ENCODE results near the gene CUBN. TPM values are rescaled to one million over a fixed set of nuclear protein-coding genes. Genes with fewer than 3 reads are reported as not detected.

Gene CUBN
- total and polyA plus RNA-seq, 8 donors = 1.5 to 6.8 (median 3.8) TPM

DNA sequence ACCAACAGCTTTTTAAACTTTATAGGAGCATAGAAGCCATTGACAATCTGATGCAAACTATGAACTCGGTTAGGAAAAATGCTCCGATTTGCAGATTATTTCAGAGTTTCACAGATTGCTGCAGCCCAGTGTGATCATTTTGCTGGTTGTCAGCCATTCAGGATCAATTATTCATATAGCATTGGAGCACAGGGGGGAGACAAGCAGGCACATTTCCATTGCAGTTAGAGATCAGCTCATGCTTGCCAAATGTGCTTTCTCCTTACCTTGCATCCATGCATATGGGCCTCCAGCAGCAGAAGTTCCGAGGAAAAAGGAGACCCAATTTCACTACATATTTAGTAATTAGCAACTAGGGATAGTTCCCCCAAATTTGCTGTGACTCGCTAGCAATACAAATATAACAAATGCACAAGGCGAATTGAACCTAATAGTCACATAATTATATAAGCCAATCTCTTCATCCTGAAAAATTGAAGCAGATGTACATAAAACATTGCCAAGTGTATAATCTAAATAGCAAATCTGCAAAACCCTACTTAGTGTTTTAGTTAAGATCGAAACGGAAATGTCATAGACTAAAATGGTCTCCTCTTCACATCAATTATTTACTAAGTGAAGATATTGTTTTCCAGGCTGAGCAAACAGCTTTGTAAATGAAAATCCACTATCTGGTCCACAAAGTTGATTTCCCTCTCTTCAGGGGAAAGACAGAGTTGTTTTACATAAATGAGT, 262.9 kb downstream of the CUBN start:
- Histone ChIP-seq H3K9me3 (no peaks in the 10 kb centered on the region), H3K36me3 (no peaks in the 10 kb centered on the region), H3K4me1 (no peaks in the 10 kb centered on the region), H3K27ac (no peak overlapping the region), H3K4me3 (no peak overlapping the region), H3K27me3 (no peaks in the 10 kb centered on the region)
- ATAC-seq (no peak), DNase-seq (no peak)
- TF ChIP-seq, protein P1, sequence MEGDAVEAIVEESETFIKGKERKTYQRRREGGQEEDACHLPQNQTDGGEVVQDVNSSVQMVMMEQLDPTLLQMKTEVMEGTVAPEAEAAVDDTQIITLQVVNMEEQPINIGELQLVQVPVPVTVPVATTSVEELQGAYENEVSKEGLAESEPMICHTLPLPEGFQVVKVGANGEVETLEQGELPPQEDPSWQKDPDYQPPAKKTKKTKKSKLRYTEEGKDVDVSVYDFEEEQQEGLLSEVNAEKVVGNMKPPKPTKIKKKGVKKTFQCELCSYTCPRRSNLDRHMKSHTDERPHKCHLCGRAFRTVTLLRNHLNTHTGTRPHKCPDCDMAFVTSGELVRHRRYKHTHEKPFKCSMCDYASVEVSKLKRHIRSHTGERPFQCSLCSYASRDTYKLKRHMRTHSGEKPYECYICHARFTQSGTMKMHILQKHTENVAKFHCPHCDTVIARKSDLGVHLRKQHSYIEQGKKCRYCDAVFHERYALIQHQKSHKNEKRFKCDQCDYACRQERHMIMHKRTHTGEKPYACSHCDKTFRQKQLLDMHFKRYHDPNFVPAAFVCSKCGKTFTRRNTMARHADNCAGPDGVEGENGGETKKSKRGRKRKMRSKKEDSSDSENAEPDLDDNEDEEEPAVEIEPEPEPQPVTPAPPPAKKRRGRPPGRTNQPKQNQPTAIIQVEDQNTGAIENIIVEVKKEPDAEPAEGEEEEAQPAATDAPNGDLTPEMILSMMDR (IDR thresholded peaks at IDR 0.05) = no peak
- intact Hi-C loops (cut with DNase I) = no loop called here

DNA sequence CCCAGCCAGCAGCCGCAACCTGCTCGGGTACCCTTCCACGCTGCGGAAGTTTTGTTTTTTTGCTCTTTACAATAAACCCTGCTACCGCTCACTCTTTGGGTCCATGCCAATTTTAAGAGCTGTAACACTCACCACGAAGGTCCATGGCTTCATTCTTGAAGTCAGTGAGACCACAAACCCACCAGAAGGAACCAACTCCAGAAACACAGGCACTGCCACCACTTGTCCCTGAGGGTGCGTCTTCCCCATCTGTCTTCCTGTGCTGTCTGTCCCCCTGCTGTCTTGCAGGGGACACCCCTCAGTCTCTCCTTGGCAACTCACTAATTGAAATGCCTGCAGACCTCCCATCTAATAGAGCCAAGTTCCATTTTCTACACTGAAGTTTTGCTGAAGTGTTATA, 263.8 kb downstream of the CUBN start:
- H3K36me3 ChIP-seq = no peaks in the 10 kb centered on the region
- ATAC-seq (no peak), DNase-seq (no peak)
- no peaks in the 10 kb centered on the region for H3K9me3 ChIP-seq
- H3K4me3 ChIP-seq = no peak overlapping the region
- H3K27me3 ChIP-seq = no peaks in the 10 kb centered on the region
- intact Hi-C loops (cut with DNase I) = no loop called here
- TF ChIP-seq, protein P1 (IDR thresholded peaks at IDR 0.05) = no peak
- H3K4me1 ChIP-seq = no peaks in the 10 kb centered on the region
- no peak overlapping the region for H3K27ac ChIP-seq

DNA sequence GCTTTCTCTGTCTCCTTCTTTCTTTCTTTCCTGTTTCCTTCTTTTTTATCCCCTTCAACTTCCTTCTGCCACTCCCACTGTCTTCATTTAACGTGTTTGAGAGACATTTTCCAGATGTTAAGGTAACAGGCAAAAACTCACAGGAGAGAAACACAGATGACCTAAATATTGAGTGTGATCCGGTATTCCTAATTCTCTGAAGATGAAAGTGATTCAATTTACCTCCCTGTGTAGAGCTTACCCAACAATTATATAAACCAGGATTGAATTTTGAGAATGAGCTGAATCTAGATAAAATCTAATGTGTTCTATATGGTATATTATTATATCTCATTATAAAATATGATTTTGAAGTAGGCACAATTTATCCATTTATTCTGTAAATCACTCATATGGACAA, 265.8 kb downstream of the CUBN start:
- no peak for ATAC-seq
- TF ChIP-seq, protein P1 (IDR thresholded peaks at IDR 0.05) = no peak
- Histone ChIP-seq H3K27ac (no peak overlapping the region), H3K4me3 (no peak overlapping the region), H3K4me1 (no peaks in the 10 kb centered on the region), H3K36me3 (no peaks in the 10 kb centered on the region), H3K9me3 (no peaks in the 10 kb centered on the region), H3K27me3 (no peaks in the 10 kb centered on the region)
- intact Hi-C loops (cut with DNase I) = no loop called here
- no peak for DNase-seq

DNA sequence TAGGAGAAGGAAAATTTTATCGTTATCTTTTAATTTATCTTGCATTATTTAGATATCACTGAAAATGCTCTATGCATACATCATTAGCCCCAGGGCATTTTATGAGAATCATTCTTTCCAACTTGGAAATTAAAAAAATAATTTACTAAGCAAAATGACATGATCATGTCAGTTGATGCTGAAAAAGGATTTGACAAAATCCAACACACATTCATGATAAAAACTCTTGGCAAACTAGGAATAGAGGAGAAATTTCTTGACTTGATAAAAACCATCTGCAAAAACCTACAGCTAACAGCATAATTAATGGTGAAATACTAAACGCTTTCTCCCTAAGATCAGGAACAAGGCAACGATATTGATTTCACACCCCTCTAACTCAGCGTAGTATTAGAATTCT, 272.2 kb downstream of the CUBN start:
- no peak for ATAC-seq
- Histone ChIP-seq H3K36me3 (no peaks in the 10 kb centered on the region), H3K4me3 (no peak overlapping the region), H3K27ac (no peak overlapping the region), H3K9me3 (no peaks in the 10 kb centered on the region), H3K4me1 (no peaks in the 10 kb centered on the region), H3K27me3 (no peaks in the 10 kb centered on the region)
- intact Hi-C loops (cut with DNase I) = no loop called here
- no peak for DNase-seq
- TF ChIP-seq, protein P1 (IDR thresholded peaks at IDR 0.05) = no peak

DNA sequence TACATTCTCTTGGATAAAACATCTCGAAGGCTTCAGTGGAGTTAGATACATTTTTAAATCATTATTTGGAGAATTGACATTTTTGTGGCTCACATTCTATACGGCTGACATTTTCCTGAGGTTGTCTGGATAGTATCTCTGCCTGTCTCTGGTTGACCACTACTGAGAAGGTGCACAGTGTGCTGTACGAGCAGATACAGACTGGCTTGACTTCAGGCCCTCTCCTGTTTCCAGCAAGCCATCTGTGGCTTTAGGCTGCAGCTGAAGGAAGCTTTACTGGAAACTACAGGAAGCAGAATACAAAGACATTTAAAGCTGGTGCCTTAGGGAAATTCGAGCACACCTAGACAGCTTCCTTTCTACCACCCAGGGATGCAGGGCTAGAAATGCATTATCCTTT, 273.0 kb downstream of the CUBN start:
- TF ChIP-seq, protein P1 (IDR thresholded peaks at IDR 0.05) = no peak
- Histone ChIP-seq H3K4me3 (no peak overlapping the region), H3K27me3 (no peaks in the 10 kb centered on the region), H3K36me3 (no peaks in the 10 kb centered on the region), H3K9me3 (no peaks in the 10 kb centered on the region), H3K27ac (no peak overlapping the region), H3K4me1 (no peaks in the 10 kb centered on the region)
- ATAC-seq (no peak), DNase-seq (no peak)
- intact Hi-C loops (cut with DNase I) = no loop called here
